IMR-90 (cell line): ENCODE measurements around the gene BET1L. TPM values are rescaled to one million over a fixed set of nuclear protein-coding genes. Genes with fewer than 3 reads are reported as not detected.

Experiments
- ATAC-seq: fragments of 200-7000 bp; cut with Tn5 transposase; 2 replicates; pipeline ENCODE4 v1.9.1; 2020; ENCODE audit warnings: low read depth, mild to moderate bottlenecking, moderate library complexity
- BruUV-seq: library from RNA; stranded (reverse); fragments of 400-500 nt; replicated peaks from 2 replicates; lab custom pipeline; 2021; lab: Mats Ljungman, UMichigan
- CTCF ChIA-PET: fragments of 300-600 bp; formaldehyde crosslinking; extraction: SDS; loops from one replicate; lab custom pipeline; 2021; ENCODE audit warnings: antibody characterized with exemption; lab: Yijun Ruan, JAX
- POLR2A ChIA-PET: fragments of 300-600 bp; sonication (Branson Sonifier 250); formaldehyde crosslinking; loops from one replicate; lab custom pipeline; 2022; ENCODE audit warnings: antibody characterized with exemption; ENCODE audit not compliant: unreplicated experiment; lab: Charles Lee
- DNase-seq: peaks from one replicate; pipeline ENCODE4 v3.0.0; 2013
- H2AFZ ChIP-seq: replicated peaks from 2 replicates; pipeline ENCODE3; 2013; ENCODE audit warnings: low read length, mild to moderate bottlenecking; ENCODE audit not compliant: poor library complexity
- H2AK5ac ChIP-seq: 2 replicates; pipeline ENCODE4 v1.6.1; 2013; ENCODE audit warnings: low read depth, low read length, inconsistent platforms
- H2AK9ac ChIP-seq: replicated peaks from 2 replicates; pipeline ENCODE3; 2013; ENCODE audit warnings: mild to moderate bottlenecking, low read depth, low read length, moderate library complexity; ENCODE audit not compliant: poor library complexity
- H2BK120ac ChIP-seq: 2 replicates; pipeline ENCODE4 v1.6.1; 2013; ENCODE audit warnings: low read depth, low read length, inconsistent platforms
- H2BK15ac ChIP-seq: 3 replicates; pipeline ENCODE4 v1.6.1; 2013; ENCODE audit warnings: low read depth, low read length, inconsistent platforms
- H2BK20ac ChIP-seq: 2 replicates; pipeline ENCODE4 v1.6.1; 2013; ENCODE audit warnings: low read depth, mild to moderate bottlenecking, inconsistent platforms, low read length, moderate library complexity
- H2BK5ac ChIP-seq: 2 replicates; pipeline ENCODE4 v1.6.1; 2013; ENCODE audit warnings: mild to moderate bottlenecking, low read depth, low read length, inconsistent platforms; ENCODE audit not compliant: poor library complexity, severe bottlenecking
- H3K14ac ChIP-seq: replicated peaks from 2 replicates; pipeline ENCODE4 v1.6.1; 2013; ENCODE audit warnings: low read depth, low read length, inconsistent platforms
- H3K18ac ChIP-seq: 2 replicates; pipeline ENCODE4 v1.6.1; 2013; ENCODE audit warnings: low read depth, low read length, control low read depth
- H3K23ac ChIP-seq: 2 replicates; pipeline ENCODE4 v1.6.1; 2013; ENCODE audit warnings: low read depth, low read length, inconsistent platforms
- H3K27ac ChIP-seq: 2 replicates; pipeline ENCODE4 v1.5.1; 2013; ENCODE audit warnings: mild to moderate bottlenecking, control low read depth, low read length; ENCODE audit not compliant: insufficient read depth
- H3K27me3 ChIP-seq: 2 replicates; pipeline ENCODE4 v1.6.1; 2013; ENCODE audit warnings: low read length; ENCODE audit not compliant: control insufficient read depth, insufficient read depth
- H3K36me3 ChIP-seq: 2 replicates; pipeline ENCODE4 v1.6.1; 2013; ENCODE audit warnings: low read length, mixed read lengths; ENCODE audit not compliant: control insufficient read depth, insufficient read depth
- H3K4ac ChIP-seq: 2 replicates; pipeline ENCODE4 v1.6.1; 2013; ENCODE audit warnings: low read depth, low read length, inconsistent platforms
- H3K4me1 ChIP-seq: 2 replicates; pipeline ENCODE4 v1.6.1; 2013; ENCODE audit warnings: low read length, mixed read lengths; ENCODE audit not compliant: control insufficient read depth, insufficient read depth
- H3K4me2 ChIP-seq: 2 replicates; pipeline ENCODE4 v1.6.1; 2013; ENCODE audit warnings: low read depth, mild to moderate bottlenecking, control low read depth, low read length, moderate library complexity
- H3K4me3 ChIP-seq: 2 replicates; pipeline ENCODE4 v1.5.1; 2013; ENCODE audit warnings: low read depth, mild to moderate bottlenecking, control low read depth, low read length, moderate library complexity; ENCODE audit not compliant: insufficient read depth
- H3K56ac ChIP-seq: 2 replicates; pipeline ENCODE4 v1.6.1; 2013; ENCODE audit warnings: low read length, inconsistent platforms; ENCODE audit not compliant: insufficient read depth; ENCODE audit errors: extremely low read depth
- H3K79me1 ChIP-seq, 2 experiments: 2 replicates each; pipeline ENCODE4 v1.6.1; 2013; ENCODE audit warnings: low read length in 2 of 2, inconsistent platforms in 1 of 2, low read depth in 1 of 2
- H3K9ac ChIP-seq: 2 replicates; pipeline ENCODE4 v1.6.1; 2013; ENCODE audit warnings: low read depth, low read length, control low read depth
- H3K9me1 ChIP-seq: 2 replicates; pipeline ENCODE4 v1.6.1; 2013; ENCODE audit warnings: low read length, inconsistent platforms; ENCODE audit not compliant: insufficient read depth
- H3K9me3 ChIP-seq: 2 replicates; pipeline ENCODE4 v1.6.1; 2013; ENCODE audit warnings: low read length; ENCODE audit not compliant: control insufficient read depth, insufficient read depth
- H4K20me1 ChIP-seq: 2 replicates; pipeline ENCODE4 v1.6.1; 2013; ENCODE audit warnings: low read length, inconsistent platforms; ENCODE audit not compliant: insufficient read depth
- H4K5ac ChIP-seq: 2 replicates; pipeline ENCODE4 v1.6.1; 2013; ENCODE audit warnings: mild to moderate bottlenecking, low read depth, low read length, control low read depth
- H4K8ac ChIP-seq, 2 experiments: 2 replicates each; pipeline ENCODE4 v1.6.1; 2013; ENCODE audit warnings: low read depth in 2 of 2, low read length in 2 of 2, control low read depth in 1 of 2, inconsistent platforms in 1 of 2
- H4K91ac ChIP-seq: 2 replicates; pipeline ENCODE4 v1.6.1; 2013; ENCODE audit warnings: low read depth, low read length, inconsistent platforms; ENCODE audit not compliant: insufficient read depth
- BHLHE40 ChIP-seq: fragments of 150-350 bp; IDR thresholded peaks from 2 replicates; pipeline ENCODE4 v1.6.1; 2016; ENCODE audit warnings: mild to moderate bottlenecking, low read depth, low read length
- CEBPB ChIP-seq: IDR thresholded peaks from 2 replicates; pipeline ENCODE4 v1.6.1; 2012; ENCODE audit warnings: low read depth, low read length, improper control_type of control experiment
- FOS ChIP-seq: fragments of 150-350 bp; IDR thresholded peaks from 2 replicates; pipeline ENCODE4 v1.6.1; 2016; ENCODE audit warnings: low read depth, low read length
- MAFK ChIP-seq: IDR thresholded peaks from 2 replicates; pipeline ENCODE4 v1.6.1; 2012; ENCODE audit warnings: low read depth, low read length, improper control_type of control experiment
- MXI1 ChIP-seq: IDR thresholded peaks from 2 replicates; pipeline ENCODE4 v1.6.1; 2012; ENCODE audit warnings: low read depth, mild to moderate bottlenecking, low read length, moderate library complexity, borderline replicate concordance
- NFE2L2 ChIP-seq: fragments of 150-350 bp; IDR thresholded peaks from 2 replicates; pipeline ENCODE4 v1.6.1; 2016; ENCODE audit warnings: low read depth, mild to moderate bottlenecking, low read length
- POLR2A ChIP-seq: IDR thresholded peaks from 2 replicates; pipeline ENCODE4 v1.6.1; 2012; ENCODE audit warnings: mild to moderate bottlenecking, low read depth, low read length
- RFX5 ChIP-seq: IDR thresholded peaks from 2 replicates; pipeline ENCODE4 v1.8.0; 2012; ENCODE audit warnings: low read depth, mild to moderate bottlenecking, low read length, moderate library complexity
- WGBS, 2 experiments: methylation state at CpG; one replicate each; pipeline versions ENCODE4 v1.1.5 to v1.1.7; 2013; ENCODE audit warnings: missing lambda C conversion rate in 2 of 2; ENCODE audit not compliant: insufficient read length in 1 of 2; ENCODE audit errors: extremely low coverage in 2 of 2; 5-methylcytosine and 5-hydroxymethylcytosine counted together
- dilution Hi-C: fragments of 300-500 bp; cut with HindIII; formaldehyde crosslinking; loops from one replicate; pipeline ENCODE4 v1.14.3; 2018; ENCODE audit warnings: low sequenced_read_pairs; ENCODE audit not compliant: unreplicated experiment
- in situ Hi-C: fragments of 300-500 bp; cut with MboI; formaldehyde crosslinking; loops from 3 replicates; pipeline ENCODE4 v1.14.3; 2019; ENCODE audit warnings: low sequenced_read_pairs, inconsistent platforms, mixed read lengths
- intact Hi-C: fragments of 100-400 bp; cut with micrococcal nuclease; formaldehyde crosslinking; loops from 2 replicates; pipeline ENCODE4 v1.10.0; 2022
- polyA plus RNA-seq, 3 experiments: library from polyadenylated mRNA; depleted of rRNA; stranded (reverse); fragments of >200 nt; gene quantifications; 2 replicates each; pipeline ENCODE4 v1.2.3, GENCODE V29; 2012; ENCODE audit warnings: low replicate concordance in 1 of 3
- total RNA-seq: library from RNA; depleted of rRNA; stranded (reverse); fragments of >200 nt; gene quantifications from 2 replicates; pipeline ENCODE4 v1.2.3, GENCODE V29; 2012
- TF ChIP-seq, protein P1 (sequence below): conservative IDR thresholded peaks from 2 replicates; pipeline ENCODE4 v1.5.1; 2012; ENCODE audit warnings: mild to moderate bottlenecking, low read depth, low read length, improper control_type of control experiment

Gene BET1L
- total and polyA plus RNA-seq, 2 of the 4 experiments (the other 2 are of a cell fraction): 10.8 to 90.7 TPM

DNA sequence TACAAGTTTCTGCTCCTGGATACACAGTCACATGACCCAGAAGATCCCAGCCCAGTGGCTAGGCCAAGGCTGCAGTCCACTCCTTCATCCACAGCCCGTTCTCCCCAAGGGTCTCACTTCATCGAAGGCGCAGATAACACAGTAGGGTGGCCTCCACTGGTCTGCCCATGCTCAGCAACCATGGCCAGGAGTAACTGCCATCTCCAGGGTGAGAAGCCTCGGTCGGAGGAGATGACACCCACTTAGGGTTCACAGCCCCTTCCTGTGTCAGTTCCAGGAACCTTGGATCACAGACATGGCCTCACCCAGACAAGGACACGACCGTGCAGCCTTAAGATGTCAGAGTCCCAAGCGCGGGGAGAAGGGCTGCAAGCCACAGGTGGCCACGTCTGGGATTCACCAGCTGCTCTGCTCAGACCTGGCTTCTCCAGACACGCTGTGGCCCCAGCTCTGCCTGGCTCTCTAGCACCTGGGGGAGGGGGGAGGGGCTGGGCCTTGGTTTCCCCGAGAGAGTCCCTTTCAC, 2.6 kb downstream of the BET1L start:
- H3K79me1 ChIP-seq: peaks cover 34 to 81% of the 10 kb centered on the region in 2 experiments; a peak in 3 of 4 replicates
- no peak overlapping the region for H3K27ac ChIP-seq
- H2BK5ac ChIP-seq: no peak overlapping the region
- H2BK20ac ChIP-seq: no peak overlapping the region
- H3K18ac ChIP-seq: no peak overlapping the region
- H4K91ac ChIP-seq: no peak overlapping the region
- no peak overlapping the region for H3K4me2 ChIP-seq
- intact Hi-C loops (loop anchor here (5.0 kb wide), 3 partner anchors 103 to 313 kb away; partner anchors contain the start of gene IFITM2), dilution Hi-C loops (no loop called here), in situ Hi-C loops (no loop called here)
- no peak for ATAC-seq
- H3K4me1 ChIP-seq: peaks cover 12% of the 10 kb centered on the region
- POLR2A ChIA-PET: no interaction called here
- H3K4ac ChIP-seq: no peak overlapping the region
- H4K20me1 ChIP-seq: peaks cover 75% of the 10 kb centered on the region
- H3K56ac ChIP-seq: no peak overlapping the region
- H2BK120ac ChIP-seq: no peak overlapping the region
- peaks cover 48% of the 10 kb centered on the region for H3K36me3 ChIP-seq
- H2BK15ac ChIP-seq: no peak overlapping the region
- H2AK5ac ChIP-seq: no peak overlapping the region
- WGBS, 2 experiments: 94% methylated on average over 6 of the region's 12 CpGs; no CpG with 5 or more reads in 1 of the 2 experiments
- no peak overlapping the region for H4K8ac ChIP-seq
- BruUV-seq: no TSS peak
- no peaks in the 10 kb centered on the region for H3K9me3 ChIP-seq
- peaks cover 27% of the 10 kb centered on the region for H3K9me1 ChIP-seq
- H3K4me3 ChIP-seq: no peak overlapping the region
- CTCF ChIA-PET: interaction anchor here (0.6 kb wide), 1 partner anchor 96 kb away, joined by 3 read pairs; no protein-coding TSS in a partner anchor
- H3K23ac ChIP-seq: no peak overlapping the region
- TF ChIP-seq, protein P1, sequence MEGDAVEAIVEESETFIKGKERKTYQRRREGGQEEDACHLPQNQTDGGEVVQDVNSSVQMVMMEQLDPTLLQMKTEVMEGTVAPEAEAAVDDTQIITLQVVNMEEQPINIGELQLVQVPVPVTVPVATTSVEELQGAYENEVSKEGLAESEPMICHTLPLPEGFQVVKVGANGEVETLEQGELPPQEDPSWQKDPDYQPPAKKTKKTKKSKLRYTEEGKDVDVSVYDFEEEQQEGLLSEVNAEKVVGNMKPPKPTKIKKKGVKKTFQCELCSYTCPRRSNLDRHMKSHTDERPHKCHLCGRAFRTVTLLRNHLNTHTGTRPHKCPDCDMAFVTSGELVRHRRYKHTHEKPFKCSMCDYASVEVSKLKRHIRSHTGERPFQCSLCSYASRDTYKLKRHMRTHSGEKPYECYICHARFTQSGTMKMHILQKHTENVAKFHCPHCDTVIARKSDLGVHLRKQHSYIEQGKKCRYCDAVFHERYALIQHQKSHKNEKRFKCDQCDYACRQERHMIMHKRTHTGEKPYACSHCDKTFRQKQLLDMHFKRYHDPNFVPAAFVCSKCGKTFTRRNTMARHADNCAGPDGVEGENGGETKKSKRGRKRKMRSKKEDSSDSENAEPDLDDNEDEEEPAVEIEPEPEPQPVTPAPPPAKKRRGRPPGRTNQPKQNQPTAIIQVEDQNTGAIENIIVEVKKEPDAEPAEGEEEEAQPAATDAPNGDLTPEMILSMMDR: no peak
- no peak for TF ChIP-seq RFX5
- TF ChIP-seq MXI1: no peak
- TF ChIP-seq POLR2A: no peak
- no peak for TF ChIP-seq MAFK
- TF ChIP-seq NFE2L2: no peak
- no peak for TF ChIP-seq BHLHE40
- no peak for TF ChIP-seq FOS
- no peak for TF ChIP-seq CEBPB
- H2AK9ac ChIP-seq: no peak overlapping the region
- H3K9ac ChIP-seq: no peak overlapping the region
- no peak overlapping the region for H2AFZ ChIP-seq
- H3K14ac ChIP-seq: no peak overlapping the region
- no peaks in the 10 kb centered on the region for H3K27me3 ChIP-seq
- H4K5ac ChIP-seq: no peak overlapping the region
- no peak for DNase-seq
